ENCODE measurements around the gene MRPL16. TPM values are rescaled to one million over a fixed set of nuclear protein-coding genes. Genes with fewer than 3 reads are reported as not detected.

The MRPL16 gene
- polyA plus RNA-seq, 3 donors, result 34.1 to 75.0 (median 71.9) TPM

- H3K4me3 ChIP-seq (replicated peaks in 1 of 3; ENCODE audit: low read depth in 2 of 3, low read length in 3 of 3), result no peak overlapping the region
- peaks cover 65% of the 10 kb centered on the region for H3K79me2 ChIP-seq (ENCODE audit: insufficient read depth, low read length)
- peaks cover 9 to 14% of the 10 kb centered on the region in 2 donors for H3K36me3 ChIP-seq (replicated peaks in 1 of 2; ENCODE audit: control insufficient read depth in 1 of 2, insufficient read depth in 2 of 2, low read length in 2 of 2)
- H3K4me1 ChIP-seq (ENCODE audit: control insufficient read depth in 1 of 2, insufficient read depth in 2 of 2, low read length in 2 of 2), result peaks cover 73 to 82% of the 10 kb centered on the region in 2 donors
- no peak overlapping the region for H3K27ac Mint-ChIP-seq
- peaks cover 30% of the 10 kb centered on the region for H3K4me1 Mint-ChIP-seq
- TF ChIP-seq CTCF (IDR thresholded peaks at IDR 0.05), result no peak
- H3K27me3 ChIP-seq (ENCODE audit: control insufficient read depth in 2 of 2, insufficient read depth in 2 of 2, low read length in 2 of 2), result no peaks in the 10 kb centered on the region
- H3K27me3 Mint-ChIP-seq (ENCODE audit: low read depth in 3 of 3), result no peaks in the 10 kb centered on the region
- H3K27ac ChIP-seq (ENCODE audit: low read depth in 1 of 2, low read length in 2 of 2), result peak overlapping the region in 1 of 2 donors; percentile 55
- intact Hi-C loops (cut with micrococcal nuclease), result loop anchor here in 1 of 2 donors (2.0 kb wide), 1 partner anchor 15 kb away; the partner anchor contains the start of gene STX3
- H3K4me3 Mint-ChIP-seq, result no peak overlapping the region
- no peak overlapping the region for H3K4me2 ChIP-seq (replicated peaks; ENCODE audit: extremely low read depth, low read length, poor library complexity, severe bottlenecking)
- H3K9ac ChIP-seq (ENCODE audit: insufficient read depth, low read length, poor library complexity, severe bottlenecking), result no peak overlapping the region
- 100% methylated on average over 4 of the region's 4 CpGs for WGBS (ENCODE audit: insufficient coverage)
- DNase-seq, result no peak
- H3K9me3 Mint-ChIP-seq, result peaks cover 0 to 4% (median 0%) of the 10 kb centered on the region in 7 donors
- H4K20me1 ChIP-seq (ENCODE audit: insufficient read depth, low read length), result peaks cover 6% of the 10 kb centered on the region
- peaks cover 17 to 28% of the 10 kb centered on the region in 2 donors for H3K36me3 Mint-ChIP-seq
- no peaks in the 10 kb centered on the region for H3K9me3 ChIP-seq (replicated peaks in 1 of 2; ENCODE audit: control insufficient read depth in 1 of 2, insufficient read depth in 1 of 2, low read length in 2 of 2)
- no peak overlapping the region for H2AFZ ChIP-seq (ENCODE audit: insufficient read depth, low read depth, low read length, poor library complexity, severe bottlenecking)
These were observed 40.8 kb downstream of the MRPL16 start for GRCh38 chr11:59769828-59770227.

GRCh38 chr11:59769111-59769510, 41.5 kb downstream of the MRPL16 start:
- peaks cover 70% of the 10 kb centered on the region for H3K79me2 ChIP-seq (ENCODE audit: insufficient read depth, low read length)
- Mint-ChIP-seq H3K4me3 (no peak overlapping the region), H3K27ac (no peak overlapping the region), H3K36me3 (peaks cover 11 to 21% of the 10 kb centered on the region in 2 donors), H3K4me1 (peaks cover 34% of the 10 kb centered on the region), H3K9me3 (peaks cover 0 to 4% (median 0%) of the 10 kb centered on the region in 7 donors), H3K27me3 (ENCODE audit: low read depth in 3 of 3) (no peaks in the 10 kb centered on the region)
- 82% methylated on average over 7 of the region's 7 CpGs for WGBS (ENCODE audit: insufficient coverage)
- H3K9ac ChIP-seq (ENCODE audit: insufficient read depth, low read length, poor library complexity, severe bottlenecking), result no peak overlapping the region
- H3K27me3 ChIP-seq (ENCODE audit: control insufficient read depth in 2 of 2, insufficient read depth in 2 of 2, low read length in 2 of 2), result no peaks in the 10 kb centered on the region
- intact Hi-C loops (cut with micrococcal nuclease), result no loop called here
- H3K4me3 ChIP-seq (replicated peaks in 1 of 3; ENCODE audit: low read depth in 2 of 3, low read length in 3 of 3), result no peak overlapping the region
- peaks cover 2 to 7% of the 10 kb centered on the region in 2 donors for H3K36me3 ChIP-seq (replicated peaks in 1 of 2; ENCODE audit: control insufficient read depth in 1 of 2, insufficient read depth in 2 of 2, low read length in 2 of 2)
- peaks cover 74 to 82% of the 10 kb centered on the region in 2 donors for H3K4me1 ChIP-seq (ENCODE audit: control insufficient read depth in 1 of 2, insufficient read depth in 2 of 2, low read length in 2 of 2)
- peaks cover 6% of the 10 kb centered on the region for H4K20me1 ChIP-seq (ENCODE audit: insufficient read depth, low read length)
- H3K4me2 ChIP-seq (replicated peaks; ENCODE audit: extremely low read depth, low read length, poor library complexity, severe bottlenecking), result no peak overlapping the region
- H2AFZ ChIP-seq (ENCODE audit: insufficient read depth, low read depth, low read length, poor library complexity, severe bottlenecking), result no peak overlapping the region
- no peaks in the 10 kb centered on the region for H3K9me3 ChIP-seq (replicated peaks in 1 of 2; ENCODE audit: control insufficient read depth in 1 of 2, insufficient read depth in 1 of 2, low read length in 2 of 2)
- DNase-seq, result peak in 1 of 3 donors; percentile 57
- H3K27ac ChIP-seq (ENCODE audit: low read depth in 1 of 2, low read length in 2 of 2), result peak overlapping the region in 1 of 2 donors; percentile 55
- no peak for TF ChIP-seq CTCF (IDR thresholded peaks at IDR 0.05)

All from CD14-positive monocyte (primary cell).